Activated CD4-positive, alpha-beta T cell treated with anti-CD3 and anti-CD28 coated beads for 36 hours (primary cell): ENCODE data around the gene KRT26. TPM values are rescaled to one million over a fixed set of nuclear protein-coding genes. Genes with fewer than 3 reads are reported as not detected.

ENCODE experiments used
- ATAC-seq: fragments of 200-7000 bp; cut with Tn5 transposase; one replicate; pipeline ENCODE4 v1.10.0; 2021; ENCODE audit warnings: mild to moderate bottlenecking, moderate library complexity
- CTCF ChIA-PET: fragments of 350-600 bp; sonication (Branson Sonifier 250); formaldehyde crosslinking; loops from one replicate; lab custom pipeline; 2021; ENCODE audit warnings: antibody characterized with exemption; lab: Charles Lee
- POLR2A ChIA-PET: fragments of 350-600 bp; sonication (Branson Sonifier 250); formaldehyde crosslinking; loops from one replicate; lab custom pipeline; 2021; ENCODE audit warnings: antibody characterized with exemption, inconsistent platforms; lab: Charles Lee
- DNase-seq: peaks from one replicate; pipeline ENCODE4 v3.0.0-alpha.2; 2020
- H3K27ac Mint-ChIP-seq: one replicate; pipeline ENCODE4 v1.8.0; 2021; ENCODE audit warnings: mixed read lengths
- H3K27me3 Mint-ChIP-seq: one replicate; pipeline ENCODE4 v1.8.0; 2021; ENCODE audit warnings: mixed read lengths
- H3K36me3 Mint-ChIP-seq: one replicate; pipeline ENCODE4 v1.8.0; 2021; ENCODE audit warnings: low read depth, mixed read lengths
- H3K4me1 Mint-ChIP-seq: one replicate; pipeline ENCODE4 v1.8.0; 2021; ENCODE audit warnings: mixed read lengths
- H3K4me3 Mint-ChIP-seq: one replicate; pipeline ENCODE4 v1.8.0; 2021; ENCODE audit warnings: mild to moderate bottlenecking, moderate library complexity, mixed read lengths
- H3K9me3 Mint-ChIP-seq: one replicate; pipeline ENCODE4 v1.8.0; 2021; ENCODE audit warnings: low read depth, mixed read lengths
- intact Hi-C, 2 experiments: fragments of 100-400 bp; cut with DNase I in 1 of 2; cut with micrococcal nuclease in 1 of 2; formaldehyde crosslinking; loops; one replicate each; pipeline versions ENCODE4 v1.14.2 to v1.15.1; 2022 to 2024; cut with DNase I, micrococcal nuclease
- total RNA-seq, 2 experiments: library from RNA; stranded (reverse); gene quantifications; one replicate each; pipeline ENCODE4 v1.2.3, GENCODE V29; 2021

Gene KRT26
- total RNA-seq, 2 experiments from 2014 or later, result not detected

GRCh38 chr17:40727447-40728231 lies 44.4 kb downstream of the KRT26 start:
- ChIA-PET POLR2A (no interaction called here), CTCF (no interaction called here)
- intact Hi-C loops, result loop anchor here (1.0 to 5.0 kb wide), 3 partner anchors 107 to 165 kb away; no protein-coding TSS in a partner anchor
- no peak for ATAC-seq
- H3K27ac Mint-ChIP-seq, result no peak overlapping the region
- no peaks in the 10 kb centered on the region for H3K9me3 Mint-ChIP-seq
- peaks cover 21% of the 10 kb centered on the region for H3K27me3 Mint-ChIP-seq
- no peak for DNase-seq
- H3K4me1 Mint-ChIP-seq, result peaks cover 2% of the 10 kb centered on the region
- no peaks in the 10 kb centered on the region for H3K36me3 Mint-ChIP-seq
- no peak overlapping the region for H3K4me3 Mint-ChIP-seq

GRCh38 chr17:40726919-40727318 lies 45.1 kb downstream of the KRT26 start:
- DNase-seq, result no peak
- ChIA-PET POLR2A (no interaction called here), CTCF (no interaction called here)
- Mint-ChIP-seq H3K9me3 (no peaks in the 10 kb centered on the region), H3K4me1 (peaks cover 2% of the 10 kb centered on the region), H3K27ac (no peak overlapping the region), H3K27me3 (peaks cover 19% of the 10 kb centered on the region), H3K36me3 (no peaks in the 10 kb centered on the region), H3K4me3 (no peak overlapping the region)
- intact Hi-C loops, result loop anchor here (1.0 to 5.0 kb wide), 3 partner anchors 106 to 165 kb away; no protein-coding TSS in a partner anchor
- no peak for ATAC-seq

- Mint-ChIP-seq H3K27ac (no peak overlapping the region), H3K36me3 (no peaks in the 10 kb centered on the region), H3K27me3 (peaks cover 11% of the 10 kb centered on the region), H3K9me3 (no peaks in the 10 kb centered on the region), H3K4me3 (no peak overlapping the region), H3K4me1 (peaks cover 2% of the 10 kb centered on the region)
- CTCF ChIA-PET, result no interaction called here
- POLR2A ChIA-PET, result no interaction called here
- DNase-seq (no peak), ATAC-seq (no peak)
- intact Hi-C loops, result loop anchor here in 1 of 2 experiments (5.0 kb wide), 1 partner anchor 162 kb away; no protein-coding TSS in a partner anchor
These were observed 47.3 kb downstream of the KRT26 start for GRCh38 chr17:40724656-40725055.

- ATAC-seq, result no peak
- POLR2A ChIA-PET, result no interaction called here
- H3K27ac Mint-ChIP-seq, result no peak overlapping the region
- H3K4me1 Mint-ChIP-seq, result no peaks in the 10 kb centered on the region
- no peak overlapping the region for H3K4me3 Mint-ChIP-seq
- DNase-seq, result no peak
- H3K9me3 Mint-ChIP-seq, result no peaks in the 10 kb centered on the region
- H3K27me3 Mint-ChIP-seq, result peaks cover 11% of the 10 kb centered on the region
- CTCF ChIA-PET, result interaction anchor here (2.0 kb wide), 1 partner anchor 13 kb away, joined by 4 read pairs; no protein-coding TSS in a partner anchor
- no peaks in the 10 kb centered on the region for H3K36me3 Mint-ChIP-seq
- intact Hi-C loops, result no loop called here
These were observed 49.8 kb downstream of the KRT26 start for GRCh38 chr17:40722241-40722640.

GRCh38 chr17:40720899-40721298 lies 51.1 kb downstream of the KRT26 start:
- Mint-ChIP-seq H3K27me3 (peaks cover 10% of the 10 kb centered on the region), H3K4me3 (no peak overlapping the region), H3K27ac (no peak overlapping the region), H3K36me3 (no peaks in the 10 kb centered on the region), H3K4me1 (no peaks in the 10 kb centered on the region), H3K9me3 (no peaks in the 10 kb centered on the region)
- ChIA-PET POLR2A (no interaction called here), CTCF (interaction anchor here (1.0 kb wide), 1 partner anchor 101 kb away, joined by 3 read pairs; no protein-coding TSS in a partner anchor)
- ATAC-seq, result no peak
- intact Hi-C loops, result no loop called here
- DNase-seq, result no peak

- Mint-ChIP-seq H3K4me3 (no peak overlapping the region), H3K27me3 (peaks cover 10% of the 10 kb centered on the region), H3K27ac (no peak overlapping the region), H3K36me3 (no peaks in the 10 kb centered on the region), H3K9me3 (no peaks in the 10 kb centered on the region), H3K4me1 (no peaks in the 10 kb centered on the region)
- intact Hi-C loops, result no loop called here
- DNase-seq, result no peak
- no peak for ATAC-seq
- POLR2A ChIA-PET, result no interaction called here
- CTCF ChIA-PET, result interaction anchor here (1.6 kb wide), 2 partner anchors 12 to 15 kb away, joined by 5 to 6 read pairs; partner anchors contain the start of gene KRT24
These were observed 53.1 kb downstream of the KRT26 start for GRCh38 chr17:40718930-40719329.

GRCh38 chr17:40717776-40718175 lies 54.2 kb downstream of the KRT26 start:
- POLR2A ChIA-PET, result no interaction called here
- Mint-ChIP-seq H3K27ac (no peak overlapping the region), H3K36me3 (no peaks in the 10 kb centered on the region), H3K27me3 (peaks cover 5% of the 10 kb centered on the region), H3K4me1 (no peaks in the 10 kb centered on the region), H3K9me3 (no peaks in the 10 kb centered on the region), H3K4me3 (no peak overlapping the region)
- CTCF ChIA-PET, result no interaction called here
- ATAC-seq, result no peak
- intact Hi-C loops, result no loop called here
- DNase-seq, result no peak

Other genes starting within 250 kb of the KRT26 start
- 100 to 1,000 TPM; 325 to 389 TPM for gene CCR7, start 206.7 kb downstream of the KRT26 start, total RNA-seq
- gene SMARCE1, start 124.4 kb downstream of the KRT26 start, total RNA-seq, result 100 to 1,000 TPM in 1 of 2 experiments, 10 to 100 TPM in 1; 99.7 to 122 TPM
- gene KRT222, start 107.0 kb downstream of the KRT26 start, total RNA-seq, result not detected
- not detected for gene KRT24, start 68.4 kb downstream of the KRT26 start, total RNA-seq
- not detected for gene KRT25, start 16.9 kb downstream of the KRT26 start, total RNA-seq
- gene KRT27, start 10.3 kb upstream of the KRT26 start, total RNA-seq, result not detected
- gene KRT28, start 27.8 kb upstream of the KRT26 start, total RNA-seq, result not detected
- 10 to 100 TPM; 20.2 to 35.9 TPM for gene KRT10, start 50.4 kb upstream of the KRT26 start, total RNA-seq
- not detected for gene KRT12, start 95.0 kb upstream of the KRT26 start, total RNA-seq
- not detected for gene KRT20, start 113.0 kb upstream of the KRT26 start, total RNA-seq
- not detected for gene KRT23, start 165.4 kb upstream of the KRT26 start, total RNA-seq
- gene KRT39, start 194.7 kb upstream of the KRT26 start, total RNA-seq, result not detected
- not detected for gene KRT40, start 212.1 kb upstream of the KRT26 start, total RNA-seq
- gene KRTAP3-3, start 222.0 kb upstream of the KRT26 start, total RNA-seq, result not detected
- not detected for gene KRTAP3-2, start 227.7 kb upstream of the KRT26 start, total RNA-seq
- not detected for gene KRTAP3-1, start 236.9 kb upstream of the KRT26 start, total RNA-seq